ENCODE results near the gene MSTN. TPM values are rescaled to one million over a fixed set of nuclear protein-coding genes. Genes with fewer than 3 reads are reported as not detected.

MSTN gene
- polyA plus RNA-seq, 1 donor from 2014 or later: 1.2 TPM

DNA sequence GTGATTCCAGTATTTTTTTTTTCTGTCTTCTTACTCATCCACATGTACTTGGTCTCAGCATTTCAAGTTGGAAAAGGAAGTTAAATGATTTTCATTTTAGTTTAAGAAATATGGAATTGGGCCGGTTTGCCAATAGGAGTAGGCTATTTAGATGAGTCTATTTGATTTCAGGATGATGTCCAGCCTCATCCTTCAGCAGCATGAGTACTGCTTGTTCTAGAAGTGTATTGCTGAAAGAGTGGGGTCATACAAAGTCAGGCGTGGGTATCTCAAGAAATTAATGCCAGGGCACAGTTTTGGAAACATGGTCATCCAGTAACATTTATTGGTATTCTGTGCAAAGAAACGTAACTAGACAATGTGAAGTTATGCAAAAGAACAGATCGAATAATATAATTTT lies 44.9 kb upstream of the MSTN start:
- H3K27me3 ChIP-seq (ENCODE audit: insufficient read depth, low read depth, low read length): no peaks in the 10 kb centered on the region
- no peak overlapping the region for H3K27ac ChIP-seq (ENCODE audit: low read length)
- no peak overlapping the region for H3K4me3 ChIP-seq (ENCODE audit: low read length)
- no peak for TF ChIP-seq SMC3 (conservative IDR thresholded peaks at IDR 0.05; ENCODE audit: poor library complexity)
- no peak for TF ChIP-seq POLR2AphosphoS5 (IDR thresholded peaks at IDR 0.05)
- no peak for TF ChIP-seq RAD21 (conservative IDR thresholded peaks at IDR 0.05)
- TF ChIP-seq, protein P1, sequence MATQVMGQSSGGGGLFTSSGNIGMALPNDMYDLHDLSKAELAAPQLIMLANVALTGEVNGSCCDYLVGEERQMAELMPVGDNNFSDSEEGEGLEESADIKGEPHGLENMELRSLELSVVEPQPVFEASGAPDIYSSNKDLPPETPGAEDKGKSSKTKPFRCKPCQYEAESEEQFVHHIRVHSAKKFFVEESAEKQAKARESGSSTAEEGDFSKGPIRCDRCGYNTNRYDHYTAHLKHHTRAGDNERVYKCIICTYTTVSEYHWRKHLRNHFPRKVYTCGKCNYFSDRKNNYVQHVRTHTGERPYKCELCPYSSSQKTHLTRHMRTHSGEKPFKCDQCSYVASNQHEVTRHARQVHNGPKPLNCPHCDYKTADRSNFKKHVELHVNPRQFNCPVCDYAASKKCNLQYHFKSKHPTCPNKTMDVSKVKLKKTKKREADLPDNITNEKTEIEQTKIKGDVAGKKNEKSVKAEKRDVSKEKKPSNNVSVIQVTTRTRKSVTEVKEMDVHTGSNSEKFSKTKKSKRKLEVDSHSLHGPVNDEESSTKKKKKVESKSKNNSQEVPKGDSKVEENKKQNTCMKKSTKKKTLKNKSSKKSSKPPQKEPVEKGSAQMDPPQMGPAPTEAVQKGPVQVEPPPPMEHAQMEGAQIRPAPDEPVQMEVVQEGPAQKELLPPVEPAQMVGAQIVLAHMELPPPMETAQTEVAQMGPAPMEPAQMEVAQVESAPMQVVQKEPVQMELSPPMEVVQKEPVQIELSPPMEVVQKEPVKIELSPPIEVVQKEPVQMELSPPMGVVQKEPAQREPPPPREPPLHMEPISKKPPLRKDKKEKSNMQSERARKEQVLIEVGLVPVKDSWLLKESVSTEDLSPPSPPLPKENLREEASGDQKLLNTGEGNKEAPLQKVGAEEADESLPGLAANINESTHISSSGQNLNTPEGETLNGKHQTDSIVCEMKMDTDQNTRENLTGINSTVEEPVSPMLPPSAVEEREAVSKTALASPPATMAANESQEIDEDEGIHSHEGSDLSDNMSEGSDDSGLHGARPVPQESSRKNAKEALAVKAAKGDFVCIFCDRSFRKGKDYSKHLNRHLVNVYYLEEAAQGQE (IDR thresholded peaks at IDR 0.05; ENCODE audit: borderline replicate concordance): no peak
- TF ChIP-seq, protein P2, sequence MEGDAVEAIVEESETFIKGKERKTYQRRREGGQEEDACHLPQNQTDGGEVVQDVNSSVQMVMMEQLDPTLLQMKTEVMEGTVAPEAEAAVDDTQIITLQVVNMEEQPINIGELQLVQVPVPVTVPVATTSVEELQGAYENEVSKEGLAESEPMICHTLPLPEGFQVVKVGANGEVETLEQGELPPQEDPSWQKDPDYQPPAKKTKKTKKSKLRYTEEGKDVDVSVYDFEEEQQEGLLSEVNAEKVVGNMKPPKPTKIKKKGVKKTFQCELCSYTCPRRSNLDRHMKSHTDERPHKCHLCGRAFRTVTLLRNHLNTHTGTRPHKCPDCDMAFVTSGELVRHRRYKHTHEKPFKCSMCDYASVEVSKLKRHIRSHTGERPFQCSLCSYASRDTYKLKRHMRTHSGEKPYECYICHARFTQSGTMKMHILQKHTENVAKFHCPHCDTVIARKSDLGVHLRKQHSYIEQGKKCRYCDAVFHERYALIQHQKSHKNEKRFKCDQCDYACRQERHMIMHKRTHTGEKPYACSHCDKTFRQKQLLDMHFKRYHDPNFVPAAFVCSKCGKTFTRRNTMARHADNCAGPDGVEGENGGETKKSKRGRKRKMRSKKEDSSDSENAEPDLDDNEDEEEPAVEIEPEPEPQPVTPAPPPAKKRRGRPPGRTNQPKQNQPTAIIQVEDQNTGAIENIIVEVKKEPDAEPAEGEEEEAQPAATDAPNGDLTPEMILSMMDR (IDR thresholded peaks at IDR 0.05; ENCODE audit: poor library complexity, severe bottlenecking): no peak
- no peak for TF ChIP-seq MXI1 (conservative IDR thresholded peaks at IDR 0.05; ENCODE audit: poor library complexity, severe bottlenecking)
- no peak for TF ChIP-seq TAF1 (IDR thresholded peaks at IDR 0.05; ENCODE audit: low read depth)
- TF ChIP-seq EZH2 (IDR thresholded peaks at IDR 0.05; ENCODE audit: borderline replicate concordance, insufficient read depth, low read length, poor library complexity, severe bottlenecking): no peak
- TF ChIP-seq EP300 (conservative IDR thresholded peaks at IDR 0.05; ENCODE audit: poor library complexity, severe bottlenecking): no peak
- H3K36me3 ChIP-seq (ENCODE audit: insufficient read depth, low read length): no peaks in the 10 kb centered on the region
- no peak overlapping the region for H3K9ac ChIP-seq (ENCODE audit: low read length)
- no peak overlapping the region for H2AFZ ChIP-seq (ENCODE audit: low read depth, low read length)
- H4K20me1 ChIP-seq (ENCODE audit: insufficient read depth): no peaks in the 10 kb centered on the region
- H3K4me2 ChIP-seq (ENCODE audit: low read length): no peak overlapping the region
- peaks cover 6% of the 10 kb centered on the region for H3K9me3 ChIP-seq (ENCODE audit: low read length)
- H3K79me2 ChIP-seq (replicated peaks; ENCODE audit: insufficient read depth, low read length): no peaks in the 10 kb centered on the region
- H3F3A ChIP-seq (ENCODE audit: insufficient read depth, low read length, poor library complexity, severe bottlenecking): no peaks in the 10 kb centered on the region
- H3K9me2 ChIP-seq (ENCODE audit: insufficient read depth, low read length): no peaks in the 10 kb centered on the region

DNA sequence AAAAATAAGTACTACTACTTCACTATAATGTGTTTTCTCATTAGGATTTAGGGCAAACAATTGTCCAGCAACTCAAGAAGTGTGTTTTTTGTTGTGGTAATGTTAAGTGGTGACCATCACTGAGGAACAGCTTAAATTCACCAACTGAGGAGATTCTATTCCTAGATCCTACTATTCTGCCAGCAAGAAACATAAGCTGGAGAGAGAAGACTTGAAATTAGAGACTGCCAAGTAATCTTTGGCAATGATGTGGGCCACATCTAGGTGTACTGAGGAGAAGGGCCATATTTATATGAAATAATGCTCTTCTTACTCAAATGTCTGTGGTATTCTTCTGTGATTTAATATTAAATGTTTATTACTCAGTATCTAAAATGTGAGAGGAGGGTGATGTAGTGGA lies 44.3 kb upstream of the MSTN start:
- Histone ChIP-seq H3F3A (ENCODE audit: insufficient read depth, low read length, poor library complexity, severe bottlenecking) (no peaks in the 10 kb centered on the region), H3K27me3 (ENCODE audit: insufficient read depth, low read depth, low read length) (no peaks in the 10 kb centered on the region), H3K9me2 (ENCODE audit: insufficient read depth, low read length) (no peaks in the 10 kb centered on the region), H2AFZ (ENCODE audit: low read depth, low read length) (no peak overlapping the region), H3K27ac (ENCODE audit: low read length) (no peak overlapping the region), H3K4me3 (ENCODE audit: low read length) (no peak overlapping the region), H3K9me3 (ENCODE audit: low read length) (peaks cover 6% of the 10 kb centered on the region), H3K79me2 (replicated peaks; ENCODE audit: insufficient read depth, low read length) (no peaks in the 10 kb centered on the region), H3K4me2 (ENCODE audit: low read length) (no peak overlapping the region), H3K36me3 (ENCODE audit: insufficient read depth, low read length) (no peaks in the 10 kb centered on the region), H3K9ac (ENCODE audit: low read length) (no peak overlapping the region), H4K20me1 (ENCODE audit: insufficient read depth) (no peaks in the 10 kb centered on the region)
- no peak for TF ChIP-seq TAF1 (IDR thresholded peaks at IDR 0.05; ENCODE audit: low read depth)
- no peak for TF ChIP-seq EP300 (conservative IDR thresholded peaks at IDR 0.05; ENCODE audit: poor library complexity, severe bottlenecking)
- TF ChIP-seq SMC3 (conservative IDR thresholded peaks at IDR 0.05; ENCODE audit: poor library complexity): no peak
- TF ChIP-seq POLR2AphosphoS5 (IDR thresholded peaks at IDR 0.05): no peak
- TF ChIP-seq, protein P2 (IDR thresholded peaks at IDR 0.05; ENCODE audit: poor library complexity, severe bottlenecking): no peak

Measured in neural cell (in vitro differentiated cells).